Activated CD4-positive, alpha-beta T cell treated with anti-CD3 and anti-CD28 coated beads, Interleukin-2, amount 50 U/mL, for 16 hours (primary cell): ENCODE results near the gene HCFC2.
"Not testable (repeated sequence)": the region's sequence is repeated elsewhere in the genome, so short reads cannot be mapped to it uniquely, and the experiment has no call there.

Experiments
- DNase-seq: peaks from one replicate; pipeline ENCODE4 v3.0.0-alpha.2; 2020

Gene HCFC2

DNA sequence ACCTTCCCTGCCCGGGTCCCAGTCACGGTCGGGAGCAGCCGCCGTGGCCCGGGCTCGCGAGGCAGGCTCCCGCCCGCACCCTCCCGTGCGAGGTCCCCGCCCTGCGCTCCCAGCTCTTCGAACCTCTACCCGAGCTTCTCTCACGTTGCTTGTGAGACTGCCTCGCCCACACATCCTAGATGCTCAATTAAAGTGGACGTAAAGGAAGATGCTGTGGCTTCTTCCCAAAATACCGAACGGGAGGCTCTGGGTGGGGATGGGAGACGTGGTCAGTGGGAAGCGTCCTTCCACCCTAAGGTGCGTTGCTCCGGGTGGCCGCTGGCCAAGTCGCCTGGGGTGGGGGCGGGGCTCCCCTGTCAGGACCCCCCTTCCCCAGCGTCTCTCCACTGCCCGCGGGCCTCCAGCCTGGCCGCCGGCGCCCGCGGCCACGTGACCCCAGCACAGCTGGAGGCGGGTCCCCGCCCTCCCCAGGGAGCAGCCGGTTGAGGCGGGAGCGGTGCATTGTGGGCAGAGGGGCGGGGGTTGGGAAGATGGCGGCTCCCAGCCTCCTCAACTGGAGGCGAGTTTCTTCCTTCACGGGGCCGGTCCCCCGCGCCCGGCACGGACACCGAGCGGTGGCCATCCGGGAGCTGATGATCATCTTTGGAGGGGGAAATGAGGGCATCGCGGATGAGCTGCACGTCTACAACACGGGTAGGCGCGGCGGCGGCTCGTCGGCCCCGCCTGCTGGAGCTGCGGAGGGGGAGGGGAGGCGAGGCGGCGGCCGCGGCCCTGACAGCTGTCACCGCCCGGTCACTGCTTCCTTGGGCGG, at the start of gene HCFC2:
TSS of gene HCFC2 (plus strand) at position 501 of the 811 bp plus-strand sequence. CDS start at position 531, 30 bp downstream.
- peak; percentile 90 for DNase-seq

GRCh38 chr12:104021862-104022261, 42.5 kb upstream of the HCFC2 start:
- not testable (repeated sequence) for DNase-seq

- no peak for DNase-seq
Observed at GRCh38 chr12:104022786-104023185, 41.5 kb upstream of the HCFC2 start.

GRCh38 chr12:104023710-104024109, 40.6 kb upstream of the HCFC2 start:
- no peak for DNase-seq

GRCh38 chr12:104024348-104024747, 40.0 kb upstream of the HCFC2 start:
- no peak for DNase-seq

- DNase-seq = no peak
Observed at GRCh38 chr12:104025771-104026170, 38.6 kb upstream of the HCFC2 start.

DNA sequence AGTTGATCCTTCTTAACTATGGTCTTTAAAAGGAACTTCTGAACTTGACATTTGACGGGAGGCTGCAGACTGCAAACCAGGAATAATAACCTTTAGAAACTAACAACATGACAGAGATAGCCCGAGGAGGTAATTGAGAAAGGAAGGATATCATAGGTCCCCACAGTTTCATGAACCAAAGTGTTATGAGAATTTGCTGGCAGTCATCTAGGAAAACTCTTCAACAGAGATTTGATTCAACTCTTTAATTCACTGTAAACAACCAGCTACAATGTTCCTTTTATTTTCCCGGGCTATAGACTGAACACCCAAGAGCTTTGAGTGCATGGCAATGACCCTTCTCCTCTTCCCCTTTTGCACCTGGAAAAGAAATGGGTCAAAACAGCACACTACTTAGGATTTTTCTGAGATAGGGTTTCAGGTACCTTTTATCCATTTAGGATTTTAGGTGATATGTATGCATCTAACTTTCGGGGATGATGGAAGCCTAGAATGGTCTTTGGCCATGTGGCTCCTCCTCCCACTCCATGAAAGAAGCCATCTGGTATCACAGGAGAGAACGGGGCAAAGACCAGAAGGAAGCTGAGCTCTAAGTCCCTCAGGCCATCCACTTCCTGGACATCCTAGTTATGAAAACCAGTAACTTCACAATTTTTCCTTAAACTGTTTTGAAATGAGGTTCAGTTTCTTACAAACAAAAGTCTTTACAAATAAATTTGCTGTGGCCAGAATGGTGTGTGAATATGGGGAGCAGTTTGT, 37.3 kb upstream of the HCFC2 start:
- no peak for DNase-seq

- not testable (repeated sequence) for DNase-seq
Observed at GRCh38 chr12:104030596-104030995, 33.7 kb upstream of the HCFC2 start.

DNA sequence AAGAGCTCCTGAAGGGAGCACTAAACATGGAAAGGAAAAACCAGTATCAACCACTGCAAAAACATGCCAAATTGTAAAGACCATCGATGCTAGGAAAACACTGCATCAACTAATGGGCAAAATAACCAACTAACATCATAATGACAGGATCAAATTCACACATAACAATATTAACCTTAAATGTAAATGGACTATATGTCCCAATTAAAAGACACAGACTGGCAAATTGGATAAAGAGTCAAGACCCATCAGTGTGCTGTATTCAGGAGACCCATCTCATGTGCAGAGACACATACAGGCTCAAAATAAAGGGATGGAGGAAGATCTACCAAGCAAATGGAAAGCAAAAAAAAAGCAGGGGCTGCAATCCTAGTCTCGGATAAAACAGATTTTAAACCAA, 28.2 kb upstream of the HCFC2 start:
- not testable (repeated sequence) for DNase-seq

GRCh38 chr12:104039769-104040168, 24.6 kb upstream of the HCFC2 start:
- not testable (repeated sequence) for DNase-seq

GRCh38 chr12:104042580-104042979, 21.8 kb upstream of the HCFC2 start:
- no peak for DNase-seq

DNA sequence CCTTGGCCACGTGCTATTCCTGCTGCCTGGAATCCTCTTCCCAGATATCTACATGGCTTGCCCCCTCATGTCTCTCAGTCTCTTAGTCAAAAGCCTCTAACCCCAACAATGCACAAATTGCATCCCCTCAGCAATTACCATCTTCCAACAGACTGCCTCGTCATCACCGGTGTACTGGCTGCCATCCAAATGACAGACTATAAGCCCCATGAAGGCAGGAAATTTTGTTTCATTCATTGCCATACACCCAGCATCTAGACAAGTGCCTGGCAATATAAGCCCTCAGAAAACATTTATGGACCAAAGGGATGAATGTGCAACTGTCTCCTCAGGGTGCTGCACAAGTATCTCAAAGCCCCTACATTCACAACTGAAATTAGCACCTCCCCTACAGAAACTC, 20.2 kb upstream of the HCFC2 start:
- DNase-seq = no peak

GRCh38 chr12:104046306-104046705, 18.0 kb upstream of the HCFC2 start:
- no peak for DNase-seq

GRCh38 chr12:104048162-104048561, 16.2 kb upstream of the HCFC2 start:
- no peak for DNase-seq

GRCh38 chr12:104048811-104049210, 15.5 kb upstream of the HCFC2 start:
- DNase-seq = no peak

GRCh38 chr12:104049278-104049902, 14.9 kb upstream of the HCFC2 start:
- DNase-seq = no peak

- no peak for DNase-seq
Observed at GRCh38 chr12:104049903-104050356, 14.4 kb upstream of the HCFC2 start, which contains the start of gene GLT8D2. TSS of gene GLT8D2 (minus strand) at chr12:104050187. CDS start at chr12:104019648, 30,539 bp downstream.

DNA sequence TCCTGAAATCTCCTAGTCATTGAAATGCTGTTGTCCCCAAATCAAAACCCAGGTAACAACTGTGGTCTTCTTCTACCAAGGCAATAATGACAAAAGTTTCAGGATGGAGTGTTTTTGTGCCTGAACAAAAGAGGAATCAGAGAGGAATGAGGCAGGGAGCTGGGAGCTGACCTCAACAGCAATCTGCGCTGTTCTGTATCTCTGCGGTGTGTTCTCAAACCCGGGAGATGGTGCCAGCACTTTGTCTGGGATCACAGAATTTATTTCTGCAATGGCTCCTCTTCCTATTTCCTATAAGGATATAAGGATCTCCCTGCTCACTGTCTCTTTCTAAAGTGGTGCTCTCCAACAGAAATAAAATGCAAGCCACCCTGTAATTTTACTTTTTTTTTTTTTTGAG, 13.9 kb upstream of the HCFC2 start:
- no peak for DNase-seq

- DNase-seq = no peak
Observed at GRCh38 chr12:104054681-104055346, 9.5 kb upstream of the HCFC2 start.

GRCh38 chr12:104055686-104056388, 8.5 kb upstream of the HCFC2 start:
- no peak for DNase-seq

- DNase-seq = no peak
Observed at GRCh38 chr12:104056419-104056972, 7.8 kb upstream of the HCFC2 start.

GRCh38 chr12:104057771-104058197, 6.5 kb upstream of the HCFC2 start:
- peak; percentile 14 for DNase-seq
